Hippocampal formation (tissue), 2 donors: Measurements from ENCODE around the gene IPO7.
"Not testable (repeated sequence)": the region's sequence is repeated elsewhere in the genome, so short reads cannot be mapped to it uniquely, and the experiment has no call there.

Source experiments
- DNase-seq, 2 donors: peaks; one replicate each; lab custom pipeline; 2025; lab: John Stamatoyannopoulos, UW

The IPO7 gene

DNA sequence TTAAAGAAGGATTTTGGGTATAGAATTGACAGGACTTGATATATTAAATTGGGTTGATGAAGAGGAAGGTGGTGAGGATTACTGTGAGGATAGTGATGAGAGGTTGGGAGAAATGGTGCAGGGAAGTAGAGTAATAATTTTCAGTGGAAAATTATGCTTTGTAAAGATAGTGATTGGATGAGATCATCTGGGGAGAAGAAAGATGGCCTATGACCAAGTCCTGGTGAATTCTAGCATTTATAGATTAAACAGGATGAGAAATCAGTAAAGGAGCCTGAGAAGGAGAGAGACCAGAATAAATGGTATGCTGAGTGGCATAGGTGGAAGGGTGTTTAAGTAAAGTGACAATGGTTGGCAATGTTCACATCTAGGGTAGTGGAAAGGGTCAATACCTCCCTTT lies 15.0 kb downstream of the IPO7 start:
- DNase-seq: no peak

- not testable (repeated sequence) for DNase-seq
These were observed 17.4 kb downstream of the IPO7 start for GRCh38 chr11:9401884-9402283.

DNA sequence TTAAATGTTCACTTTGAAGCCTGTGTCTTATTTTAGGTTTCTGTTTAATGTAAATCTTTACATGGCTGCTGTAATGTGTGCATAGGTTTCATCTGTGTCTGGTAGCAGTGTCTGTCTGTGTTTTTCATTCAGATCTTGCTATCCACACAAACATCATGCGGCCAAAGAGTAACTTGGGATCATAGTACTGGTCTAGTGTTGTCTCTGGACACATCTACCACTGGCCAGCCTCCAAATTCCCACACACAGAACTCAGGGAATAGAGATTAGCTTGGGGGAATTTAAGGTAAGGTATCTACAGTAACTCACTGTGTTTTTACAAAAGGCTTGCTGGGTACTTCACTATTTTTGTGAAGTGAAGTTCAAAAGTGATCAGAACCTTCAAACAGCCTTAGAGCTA lies 44.3 kb downstream of the IPO7 start:
- no peak for DNase-seq

DNA sequence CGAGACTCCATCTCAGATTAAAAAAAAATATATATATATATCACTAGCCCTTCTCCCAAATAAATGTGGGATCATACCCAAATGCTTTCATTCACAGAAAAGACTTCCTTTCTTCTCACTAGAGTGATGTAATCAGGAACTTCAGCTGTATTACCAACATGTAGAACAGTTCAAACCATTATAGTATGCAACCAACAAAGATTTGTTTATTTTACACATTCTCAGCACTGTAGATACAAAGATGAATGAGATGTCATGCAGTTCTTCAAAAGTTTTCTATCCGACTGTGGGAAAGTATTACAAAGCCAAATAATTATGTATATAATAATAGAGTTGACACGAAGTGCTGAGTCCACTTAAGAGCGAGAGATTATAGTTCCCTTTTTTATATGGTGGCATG lies 54.2 kb downstream of the IPO7 start:
- no peak for DNase-seq

DNA sequence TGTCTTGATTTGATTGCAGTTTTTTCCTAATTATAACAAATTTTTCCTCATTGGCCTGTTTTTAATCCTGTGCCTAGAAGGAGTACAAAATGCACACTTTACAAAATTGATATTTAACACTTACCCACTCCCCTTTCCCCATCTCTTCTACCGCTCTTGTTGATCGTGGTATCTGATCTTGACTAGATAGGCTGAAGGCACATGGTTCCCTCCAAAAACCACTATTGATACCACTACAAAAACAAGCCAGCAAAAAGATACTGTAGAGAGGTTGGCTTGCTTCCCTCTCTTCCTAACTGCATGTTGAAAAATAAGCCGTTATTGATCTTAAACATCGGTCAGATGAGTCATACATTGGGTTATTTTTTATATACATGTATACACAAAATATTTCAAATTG lies 61.8 kb downstream of the IPO7 start:
- DNase-seq: no peak

DNA sequence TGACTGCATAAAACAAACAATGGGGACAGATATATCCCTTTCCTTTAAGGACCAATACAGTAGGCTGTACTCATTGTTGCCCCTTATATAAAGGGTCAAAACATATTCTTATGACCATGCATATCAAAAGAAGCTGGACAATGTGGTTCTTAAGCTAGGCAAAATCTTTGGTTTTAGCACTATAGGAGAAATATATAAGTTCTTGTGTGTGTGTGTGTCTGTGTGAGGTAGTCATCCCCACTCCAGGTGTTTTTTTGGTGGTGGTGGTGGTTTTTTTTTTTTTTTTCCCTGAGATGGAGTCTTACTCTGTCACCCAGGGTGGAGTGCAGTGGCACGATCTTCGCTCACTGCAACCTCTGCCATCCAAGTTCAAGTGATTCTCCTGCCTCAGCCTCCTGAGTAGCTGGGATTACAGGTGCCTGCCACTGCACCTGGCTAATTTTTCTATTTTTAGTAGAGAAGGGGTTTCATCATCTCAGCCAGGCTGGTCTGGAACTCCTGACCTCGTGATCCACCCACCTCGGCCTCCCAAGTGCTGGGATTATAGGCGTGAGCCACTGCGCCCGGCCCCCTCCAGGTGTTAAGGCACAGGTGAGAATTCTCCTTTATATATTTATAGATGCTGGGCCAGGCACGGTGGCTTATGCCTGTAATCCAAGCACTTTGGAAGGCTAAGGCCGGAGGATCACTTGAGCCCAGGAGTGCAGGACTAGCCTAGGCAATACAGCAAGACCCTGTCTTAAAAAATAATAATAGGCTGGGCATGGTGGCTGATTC lies 64.3 kb downstream of the IPO7 start:
- DNase-seq: no peak

DNA sequence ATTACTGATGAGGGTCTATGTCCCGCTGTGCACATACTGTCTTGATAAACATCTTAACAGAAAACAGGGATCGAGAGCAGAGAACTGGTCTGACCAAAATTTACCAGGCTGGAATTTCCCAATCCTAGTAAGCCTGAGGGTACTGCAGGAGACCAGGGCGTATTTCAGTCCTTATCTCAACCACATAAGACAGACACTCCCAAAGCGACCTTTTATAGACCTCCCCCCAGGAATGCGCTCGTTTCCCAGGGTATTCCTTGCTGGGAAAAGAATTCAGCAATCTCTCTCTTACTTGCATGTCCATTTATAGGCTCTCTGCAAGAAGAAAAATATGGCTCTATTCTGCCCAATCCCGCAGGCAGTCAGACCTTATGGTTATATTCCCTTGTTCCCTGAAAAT lies 67.6 kb downstream of the IPO7 start:
- not testable (repeated sequence) for DNase-seq

DNA sequence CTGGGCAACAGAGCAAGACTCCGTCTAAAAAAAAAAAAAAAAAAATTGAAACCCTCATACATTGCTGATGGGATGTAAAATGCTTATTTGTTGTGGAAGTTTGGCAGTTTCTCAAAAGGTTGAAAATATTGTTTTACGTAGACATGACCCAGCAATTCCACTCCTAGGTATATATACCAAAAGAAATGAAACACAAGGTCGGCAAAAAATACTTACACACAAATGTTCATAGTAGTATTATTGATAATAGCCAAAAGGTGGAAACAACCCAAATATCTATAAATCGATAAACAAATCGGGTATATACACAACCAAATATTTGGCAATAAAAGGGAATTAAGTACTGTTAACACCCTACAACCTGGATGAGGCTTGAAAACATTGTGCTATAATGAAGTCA lies 71.3 kb downstream of the IPO7 start:
- DNase-seq: no peak

- peak in 1 of 2 donors; percentile 49 for DNase-seq
These were observed 75.3 kb downstream of the IPO7 start for GRCh38 chr11:9459667-9460321.

GRCh38 chr11:9460322-9461062 lies 76.0 kb downstream of the IPO7 start, which contains the start of gene ZNF143:
ZNF143 (plus strand) TSS chr11:9461012; CDS start chr11:9471309, 10,297 bp downstream.
- DNase-seq: peak; percentile 100

DNA sequence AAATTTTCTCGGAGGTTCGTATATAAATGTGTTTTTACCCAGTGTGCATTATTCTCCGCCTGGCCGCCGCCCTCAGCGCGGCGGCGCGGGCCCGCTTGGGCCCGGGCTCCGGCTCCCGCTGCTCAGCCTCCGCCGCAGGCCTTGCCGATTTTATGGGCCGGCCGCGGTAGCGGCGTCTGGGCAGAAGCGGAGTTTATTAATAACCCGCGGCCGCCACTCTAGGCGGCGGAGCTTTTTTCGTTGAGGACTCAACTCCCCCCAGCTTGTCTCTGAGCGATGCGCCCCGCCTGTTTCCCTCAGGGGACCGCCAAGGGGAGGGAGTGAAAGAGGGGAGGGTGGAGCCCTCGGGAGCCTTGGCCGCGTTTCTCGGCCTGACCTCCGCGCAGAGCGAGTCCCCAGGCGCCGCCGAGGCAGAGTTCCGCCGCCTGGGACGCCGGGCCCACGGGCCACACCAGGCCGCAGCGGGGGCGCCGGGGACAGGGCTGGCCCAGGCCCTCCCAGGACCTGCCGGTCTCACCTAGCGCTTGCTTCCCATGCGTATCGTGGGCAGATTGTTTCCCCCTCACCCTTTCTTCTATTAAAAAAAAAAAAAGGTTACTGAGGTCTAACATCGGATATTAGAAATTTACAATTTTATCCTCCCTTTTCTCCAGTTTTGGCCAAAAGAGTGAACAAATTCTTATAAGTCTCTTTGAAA lies 76.8 kb downstream of the IPO7 start:
- DNase-seq: peak; percentile 86 to 91

- no peak for DNase-seq
These were observed 77.3 kb downstream of the IPO7 start for GRCh38 chr11:9461760-9462134.

- no peak for DNase-seq
These were observed 77.8 kb downstream of the IPO7 start for GRCh38 chr11:9462172-9462799.

DNA sequence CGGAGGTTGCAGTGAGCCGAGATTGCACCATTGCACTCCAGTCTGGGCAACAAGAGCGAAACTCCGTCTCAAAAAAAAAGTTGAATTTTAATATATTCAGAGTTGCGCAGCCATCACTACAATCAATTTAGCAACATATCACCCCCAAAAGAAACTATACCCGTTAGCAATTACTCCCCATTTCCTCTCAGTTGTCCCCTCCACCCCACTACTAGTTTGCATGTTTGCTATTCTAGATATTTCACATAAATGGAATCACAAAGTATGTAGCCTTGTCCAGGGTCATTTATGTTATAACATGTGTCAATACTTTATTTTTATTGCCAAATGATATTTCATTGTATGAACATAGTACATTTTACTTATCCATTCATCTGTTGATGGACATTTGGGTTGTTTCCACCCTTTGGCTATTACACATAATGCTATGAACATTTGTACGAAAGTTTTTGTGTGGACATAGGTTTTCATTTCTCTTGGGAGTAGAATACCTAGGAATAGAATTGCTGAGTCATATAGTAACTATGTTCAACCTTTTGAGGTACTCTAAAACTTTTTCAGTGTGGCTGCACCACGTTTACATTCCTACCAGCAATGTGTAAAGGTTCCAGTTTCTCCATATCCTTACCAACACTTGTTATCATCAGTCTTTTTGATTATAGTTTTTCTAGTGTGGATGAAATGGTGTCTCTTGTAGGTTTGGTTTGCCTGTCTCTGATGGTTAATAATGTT lies 78.5 kb downstream of the IPO7 start:
- no peak for DNase-seq

DNA sequence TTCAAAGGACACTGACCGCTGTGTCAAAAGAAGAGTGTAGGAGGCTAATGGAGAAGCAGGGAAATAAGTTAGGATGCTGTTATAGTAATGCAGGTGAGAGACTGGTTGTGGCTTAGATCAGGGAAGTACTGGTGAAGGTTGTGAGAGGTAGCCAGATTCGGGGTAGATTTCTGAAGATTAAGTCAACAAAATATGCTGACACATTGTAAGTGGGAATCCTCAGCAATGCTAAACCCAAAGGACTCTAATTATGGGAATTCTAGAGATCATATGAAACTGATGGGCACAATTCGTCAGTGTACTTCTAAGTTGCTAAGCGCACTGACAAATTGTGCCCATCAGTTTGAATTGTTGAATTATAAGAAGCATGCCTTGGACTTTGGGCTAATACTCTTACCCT lies 86.3 kb downstream of the IPO7 start:
- no peak for DNase-seq

DNA sequence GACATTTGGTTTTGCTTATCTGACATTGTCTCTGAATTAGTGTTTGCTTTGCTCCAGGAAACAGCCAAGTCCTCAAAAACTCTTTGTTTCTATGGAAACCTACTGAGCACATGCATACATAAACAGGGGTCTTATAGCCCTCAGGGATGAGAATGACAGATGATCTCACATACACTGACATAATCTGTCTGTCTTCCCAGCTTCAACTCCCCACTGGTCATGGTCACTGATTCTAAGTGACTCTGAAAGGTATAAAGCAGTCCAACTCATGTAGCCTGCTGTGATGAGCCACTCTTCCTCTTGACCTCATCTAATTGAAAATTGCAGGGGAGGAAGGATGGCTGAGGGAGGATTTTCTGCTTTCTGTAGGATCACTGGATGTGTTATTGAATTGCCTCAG lies 89.0 kb downstream of the IPO7 start:
- DNase-seq: no peak

DNA sequence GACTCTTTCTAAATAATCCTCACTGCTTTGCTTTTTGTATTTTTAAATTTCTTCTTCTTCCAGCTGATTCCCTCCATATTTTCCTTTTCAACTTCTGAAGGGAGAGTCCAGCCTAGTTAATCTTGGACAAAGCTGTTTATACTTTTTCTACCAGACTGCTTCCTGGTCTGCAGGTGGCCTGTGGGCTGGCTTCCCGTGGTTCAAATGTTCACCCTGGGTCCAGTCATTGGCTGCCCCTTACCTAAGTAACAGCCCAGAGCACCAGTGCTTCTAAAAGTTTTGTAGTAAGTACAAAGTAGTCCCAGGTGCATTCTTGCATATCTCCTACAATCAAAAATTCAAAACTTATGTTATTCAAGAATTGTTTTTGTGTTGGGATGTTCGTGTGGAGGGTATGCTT lies 95.4 kb downstream of the IPO7 start:
- DNase-seq: no peak

- DNase-seq: no peak
These were observed 104.8 kb downstream of the IPO7 start for GRCh38 chr11:9489080-9489765.

DNA sequence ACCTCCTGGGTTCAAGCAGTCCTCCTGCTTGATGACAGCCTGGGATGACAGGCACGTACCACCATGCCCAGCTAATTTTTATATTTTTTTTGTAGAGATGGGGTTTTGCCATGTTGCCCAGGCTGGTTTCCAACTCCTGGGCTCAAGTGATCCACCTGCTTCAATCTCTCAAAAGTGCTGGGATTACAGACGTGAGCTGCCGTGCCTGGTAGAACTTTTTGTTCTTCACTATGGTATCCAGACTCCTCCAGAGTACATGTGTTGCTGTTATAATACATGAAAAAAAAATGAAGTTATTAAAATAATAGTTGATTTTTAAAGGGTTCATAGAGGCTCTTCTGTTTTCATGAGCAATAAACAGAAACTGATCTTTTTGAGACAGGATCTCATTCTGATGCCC lies 105.9 kb downstream of the IPO7 start:
- DNase-seq: no peak

- DNase-seq: no peak
These were observed 109.0 kb downstream of the IPO7 start for GRCh38 chr11:9493492-9493891.

- no peak for DNase-seq
These were observed 109.9 kb downstream of the IPO7 start for GRCh38 chr11:9494316-9494715.
